Hepatocyte (in vitro differentiated cells): Measurements from ENCODE around the gene BCAP31.
A peak's percentile ranks its signal among the peaks of the same experiment; 100 is the strongest.

ENCODE experiments used
- EZH2 ChIP-seq: fragments of 200-600 bp; sonication (generic); IDR thresholded peaks from 2 replicates; pipeline ENCODE4 v1.6.1; 2016; ENCODE audit warnings: antibody characterized with exemption, mild to moderate bottlenecking, borderline replicate concordance
- TF ChIP-seq, protein P1 (sequence below): fragments of 200-600 bp; sonication (generic); IDR thresholded peaks from 2 replicates; pipeline ENCODE4 v1.5.1; 2016; ENCODE audit warnings: antibody characterized with exemption, mild to moderate bottlenecking; ENCODE audit not compliant: poor library complexity

DNA sequence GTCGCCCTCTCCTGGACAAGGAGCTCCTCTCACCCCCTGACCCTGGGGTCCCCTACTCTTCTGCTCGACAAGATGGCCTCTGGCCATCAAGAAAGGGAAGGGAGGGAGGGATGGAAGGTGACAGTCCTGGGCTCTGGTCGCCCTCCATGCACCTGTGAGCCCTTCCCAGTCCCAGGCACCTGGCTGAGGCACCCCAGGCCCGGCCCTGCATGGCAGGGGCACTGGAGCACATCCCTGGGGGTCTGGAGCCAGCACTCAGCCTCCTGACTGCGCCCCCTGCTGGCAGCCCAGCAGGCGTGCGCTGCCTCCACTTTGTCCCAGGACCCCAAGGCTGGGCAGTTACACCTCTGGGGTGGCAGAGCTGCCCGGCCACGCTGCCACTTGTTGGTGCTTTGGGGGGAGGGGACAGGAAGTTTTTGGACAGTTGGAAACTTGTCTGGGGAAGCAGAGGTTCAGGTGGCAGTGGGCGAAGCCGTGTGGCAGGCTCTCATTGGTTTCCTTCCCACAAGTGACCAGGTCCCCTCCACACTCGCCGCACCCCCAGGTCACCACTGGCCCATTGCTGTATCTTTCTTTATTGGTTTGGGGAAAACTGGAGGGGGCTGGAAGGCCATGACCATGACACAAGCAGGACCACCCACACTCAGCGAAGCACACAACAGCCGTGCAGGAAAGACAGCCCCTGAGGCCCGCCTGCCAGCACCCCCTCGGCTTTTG is 54.9 kb downstream of the BCAP31 start:
- TF ChIP-seq, protein P1, sequence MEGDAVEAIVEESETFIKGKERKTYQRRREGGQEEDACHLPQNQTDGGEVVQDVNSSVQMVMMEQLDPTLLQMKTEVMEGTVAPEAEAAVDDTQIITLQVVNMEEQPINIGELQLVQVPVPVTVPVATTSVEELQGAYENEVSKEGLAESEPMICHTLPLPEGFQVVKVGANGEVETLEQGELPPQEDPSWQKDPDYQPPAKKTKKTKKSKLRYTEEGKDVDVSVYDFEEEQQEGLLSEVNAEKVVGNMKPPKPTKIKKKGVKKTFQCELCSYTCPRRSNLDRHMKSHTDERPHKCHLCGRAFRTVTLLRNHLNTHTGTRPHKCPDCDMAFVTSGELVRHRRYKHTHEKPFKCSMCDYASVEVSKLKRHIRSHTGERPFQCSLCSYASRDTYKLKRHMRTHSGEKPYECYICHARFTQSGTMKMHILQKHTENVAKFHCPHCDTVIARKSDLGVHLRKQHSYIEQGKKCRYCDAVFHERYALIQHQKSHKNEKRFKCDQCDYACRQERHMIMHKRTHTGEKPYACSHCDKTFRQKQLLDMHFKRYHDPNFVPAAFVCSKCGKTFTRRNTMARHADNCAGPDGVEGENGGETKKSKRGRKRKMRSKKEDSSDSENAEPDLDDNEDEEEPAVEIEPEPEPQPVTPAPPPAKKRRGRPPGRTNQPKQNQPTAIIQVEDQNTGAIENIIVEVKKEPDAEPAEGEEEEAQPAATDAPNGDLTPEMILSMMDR = peak; percentile 57
- TF ChIP-seq EZH2 = no peak
